Measurements from ENCODE around the gene RAP2A. TPM values are rescaled to one million over a fixed set of nuclear protein-coding genes. Genes with fewer than 3 reads are reported as not detected.

RAP2A gene
- total RNA-seq, 1 experiment from 2014 or later, result 15.2 TPM

DNA sequence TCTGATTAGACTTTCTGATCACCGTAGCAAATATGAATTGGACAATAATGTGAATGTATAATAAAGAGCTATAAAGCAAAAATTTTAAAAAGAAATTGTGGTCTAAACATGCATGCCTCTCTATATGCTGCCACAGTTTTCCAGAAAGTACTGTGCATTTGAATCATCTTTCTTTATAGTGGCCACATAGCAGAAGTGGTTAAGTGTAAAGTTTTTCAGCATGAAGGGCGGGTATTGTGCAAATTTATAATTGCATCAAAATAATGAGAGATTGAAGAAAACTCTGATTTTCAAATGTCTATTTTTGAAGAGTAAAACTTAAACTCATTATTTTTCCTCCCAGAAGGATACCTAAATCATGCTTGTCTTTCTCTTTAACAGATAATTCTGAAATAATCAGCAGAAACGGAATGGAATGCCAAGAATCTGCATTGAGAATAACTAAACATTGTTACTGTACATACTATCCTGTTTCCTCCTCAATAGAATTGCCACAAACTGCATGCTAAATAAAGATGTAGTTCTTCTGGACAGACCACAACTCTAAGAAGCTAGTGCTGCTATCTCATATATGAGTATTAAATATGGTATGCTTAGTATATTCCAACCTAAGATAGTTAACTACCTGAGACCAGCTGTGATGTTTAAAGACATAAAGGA lies 42.9 kb upstream of the RAP2A start:
- Histone ChIP-seq H2AFZ (ENCODE audit: low read length) (no peak overlapping the region), H3K9me2 (replicated peaks; ENCODE audit: low read length) (no peaks in the 10 kb centered on the region), H3K27ac (ENCODE audit: low read length) (no peak overlapping the region), H4K20me1 (ENCODE audit: low read length) (no peaks in the 10 kb centered on the region), H3K9ac (ENCODE audit: low read length) (no peak overlapping the region), H3K9me3 (ENCODE audit: low read length) (no peaks in the 10 kb centered on the region), H3K4me3 (ENCODE audit: low read length) (no peak overlapping the region), H3F3A (ENCODE audit: low read length, unreplicated experiment) (no peaks in the 10 kb centered on the region), H3K27me3 (ENCODE audit: low read length) (no peaks in the 10 kb centered on the region), H3K36me3 (ENCODE audit: low read depth, low read length) (no peaks in the 10 kb centered on the region), H3K4me1 (ENCODE audit: insufficient read depth, low read length) (peaks cover 6% of the 10 kb centered on the region), H3K79me2 (ENCODE audit: low read length) (no peaks in the 10 kb centered on the region), H3K4me2 (ENCODE audit: low read length) (no peak overlapping the region)
- no TSS peak for BruUV-seq (replicated peaks)
- DNase-seq (no peak), ATAC-seq (no peak)
- ChIA-PET CTCF (no interaction called here), POLR2A (ENCODE audit: unreplicated experiment) (no interaction called here)
- TF ChIP-seq EZH2phosphoT487 (IDR thresholded peaks at IDR 0.05; ENCODE audit: borderline replicate concordance, low read length), result no peak
- TF ChIP-seq, protein P1, sequence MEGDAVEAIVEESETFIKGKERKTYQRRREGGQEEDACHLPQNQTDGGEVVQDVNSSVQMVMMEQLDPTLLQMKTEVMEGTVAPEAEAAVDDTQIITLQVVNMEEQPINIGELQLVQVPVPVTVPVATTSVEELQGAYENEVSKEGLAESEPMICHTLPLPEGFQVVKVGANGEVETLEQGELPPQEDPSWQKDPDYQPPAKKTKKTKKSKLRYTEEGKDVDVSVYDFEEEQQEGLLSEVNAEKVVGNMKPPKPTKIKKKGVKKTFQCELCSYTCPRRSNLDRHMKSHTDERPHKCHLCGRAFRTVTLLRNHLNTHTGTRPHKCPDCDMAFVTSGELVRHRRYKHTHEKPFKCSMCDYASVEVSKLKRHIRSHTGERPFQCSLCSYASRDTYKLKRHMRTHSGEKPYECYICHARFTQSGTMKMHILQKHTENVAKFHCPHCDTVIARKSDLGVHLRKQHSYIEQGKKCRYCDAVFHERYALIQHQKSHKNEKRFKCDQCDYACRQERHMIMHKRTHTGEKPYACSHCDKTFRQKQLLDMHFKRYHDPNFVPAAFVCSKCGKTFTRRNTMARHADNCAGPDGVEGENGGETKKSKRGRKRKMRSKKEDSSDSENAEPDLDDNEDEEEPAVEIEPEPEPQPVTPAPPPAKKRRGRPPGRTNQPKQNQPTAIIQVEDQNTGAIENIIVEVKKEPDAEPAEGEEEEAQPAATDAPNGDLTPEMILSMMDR (conservative IDR thresholded peaks at IDR 0.05; ENCODE audit: low read depth, low read length), result no peak
- no peak for TF ChIP-seq EZH2 (IDR thresholded peaks at IDR 0.05; ENCODE audit: low read length, unreplicated experiment)
- intact Hi-C loops (cut with micrococcal nuclease), result no loop called here

DNA sequence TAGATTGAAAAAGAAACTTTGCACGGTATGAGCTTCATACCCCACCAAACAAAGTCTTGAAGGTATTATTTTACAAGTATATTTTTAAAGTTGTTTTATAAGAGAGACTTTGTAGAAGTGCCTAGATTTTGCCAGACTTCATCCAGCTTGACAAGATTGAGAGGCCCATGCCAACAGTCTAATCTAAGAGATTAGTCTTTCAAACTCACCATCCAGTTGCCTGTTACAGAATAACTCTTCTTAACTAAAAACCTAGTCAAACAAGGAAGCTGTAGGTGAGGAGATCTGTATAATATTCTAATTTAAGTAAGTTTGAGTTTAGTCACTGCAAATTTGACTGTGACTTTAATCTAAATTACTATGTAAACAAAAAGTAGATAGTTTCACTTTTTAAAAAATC lies 41.9 kb upstream of the RAP2A start:
- Histone ChIP-seq H3K4me1 (ENCODE audit: insufficient read depth, low read length) (peaks cover 6% of the 10 kb centered on the region), H3K9ac (ENCODE audit: low read length) (no peak overlapping the region), H2AFZ (ENCODE audit: low read length) (no peak overlapping the region), H4K20me1 (ENCODE audit: low read length) (no peaks in the 10 kb centered on the region), H3K4me2 (ENCODE audit: low read length) (no peak overlapping the region), H3K27me3 (ENCODE audit: low read length) (no peaks in the 10 kb centered on the region), H3K9me2 (replicated peaks; ENCODE audit: low read length) (no peaks in the 10 kb centered on the region), H3K9me3 (ENCODE audit: low read length) (no peaks in the 10 kb centered on the region), H3K36me3 (ENCODE audit: low read depth, low read length) (no peaks in the 10 kb centered on the region), H3K79me2 (ENCODE audit: low read length) (no peaks in the 10 kb centered on the region), H3K27ac (ENCODE audit: low read length) (no peak overlapping the region), H3F3A (ENCODE audit: low read length, unreplicated experiment) (no peaks in the 10 kb centered on the region), H3K4me3 (ENCODE audit: low read length) (no peak overlapping the region)
- BruUV-seq (replicated peaks), result no TSS peak
- POLR2A ChIA-PET (ENCODE audit: unreplicated experiment), result no interaction called here
- ATAC-seq (no peak), DNase-seq (no peak)
- intact Hi-C loops (cut with micrococcal nuclease), result no loop called here
- CTCF ChIA-PET, result no interaction called here
- TF ChIP-seq, protein P1 (conservative IDR thresholded peaks at IDR 0.05; ENCODE audit: low read depth, low read length), result no peak
- TF ChIP-seq EZH2 (IDR thresholded peaks at IDR 0.05; ENCODE audit: low read length, unreplicated experiment), result no peak
- TF ChIP-seq EZH2phosphoT487 (IDR thresholded peaks at IDR 0.05; ENCODE audit: borderline replicate concordance, low read length), result no peak

DNA sequence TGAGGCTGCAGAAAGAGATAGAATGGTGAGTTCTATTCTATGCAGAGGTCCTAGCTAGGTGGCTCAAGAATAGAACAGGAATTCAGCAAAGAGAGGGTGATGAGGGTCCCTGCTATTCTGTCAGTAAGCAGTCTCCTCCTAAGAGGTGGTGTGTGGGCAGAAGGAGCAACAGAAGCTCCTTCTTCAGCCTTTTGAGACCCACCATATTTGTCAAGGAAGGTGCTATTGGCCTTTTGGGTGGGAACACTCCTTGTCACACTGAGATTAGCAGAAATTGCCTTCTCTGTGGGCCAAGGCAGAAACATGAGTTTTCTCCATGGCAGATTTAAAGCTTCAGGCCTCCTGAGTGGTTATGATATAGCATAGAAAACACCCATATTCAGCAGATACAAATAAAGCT lies 39.4 kb upstream of the RAP2A start:
- no peak for DNase-seq
- ChIA-PET POLR2A (ENCODE audit: unreplicated experiment) (no interaction called here), CTCF (interaction anchor here (0.6 kb wide), 1 partner anchor 316 kb away, joined by 3 read pairs; no protein-coding TSS in a partner anchor)
- H3K36me3 ChIP-seq (ENCODE audit: low read depth, low read length), result no peaks in the 10 kb centered on the region
- H3K27me3 ChIP-seq (ENCODE audit: low read length), result no peaks in the 10 kb centered on the region
- no peak overlapping the region for H2AFZ ChIP-seq (ENCODE audit: low read length)
- H3K4me2 ChIP-seq (ENCODE audit: low read length), result no peak overlapping the region
- TF ChIP-seq, protein P1 (conservative IDR thresholded peaks at IDR 0.05; ENCODE audit: low read depth, low read length), result no peak
- TF ChIP-seq EZH2 (IDR thresholded peaks at IDR 0.05; ENCODE audit: low read length, unreplicated experiment), result no peak
- TF ChIP-seq EZH2phosphoT487 (IDR thresholded peaks at IDR 0.05; ENCODE audit: borderline replicate concordance, low read length), result no peak
- peaks cover 6% of the 10 kb centered on the region for H3K4me1 ChIP-seq (ENCODE audit: insufficient read depth, low read length)
- H3K9me3 ChIP-seq (ENCODE audit: low read length), result no peaks in the 10 kb centered on the region
- H3K9ac ChIP-seq (ENCODE audit: low read length), result no peak overlapping the region
- ATAC-seq, result no peak
- no TSS peak for BruUV-seq (replicated peaks)
- H3F3A ChIP-seq (ENCODE audit: low read length, unreplicated experiment), result no peaks in the 10 kb centered on the region
- no peaks in the 10 kb centered on the region for H3K9me2 ChIP-seq (replicated peaks; ENCODE audit: low read length)
- H3K4me3 ChIP-seq (ENCODE audit: low read length), result no peak overlapping the region
- H4K20me1 ChIP-seq (ENCODE audit: low read length), result no peaks in the 10 kb centered on the region
- no peak overlapping the region for H3K27ac ChIP-seq (ENCODE audit: low read length)
- intact Hi-C loops (cut with micrococcal nuclease), result no loop called here
- no peaks in the 10 kb centered on the region for H3K79me2 ChIP-seq (ENCODE audit: low read length)
